AG04449 (cell line): ENCODE data around the gene CIC.

Experiments used
- CTCF ChIA-PET: fragments of 350-600 bp; formaldehyde crosslinking; extraction: SDS; loops from one replicate; lab custom pipeline; 2021; ENCODE audit warnings: antibody characterized with exemption; lab: Yijun Ruan, JAX
- POLR2A ChIA-PET: fragments of 400-600, 350-600 bp; formaldehyde crosslinking; extraction: SDS; loops from one replicate; lab custom pipeline; 2020; ENCODE audit warnings: antibody characterized with exemption, inconsistent platforms; lab: Yijun Ruan, JAX
- DNase-seq: peaks from one replicate; pipeline ENCODE4 v3.0.0-alpha.2; 2010; ENCODE audit warnings: low read depth, low spot score
- H3K4me3 ChIP-seq: 2 replicates; pipeline ENCODE4 v1.5.1; 2011; ENCODE audit warnings: low read depth, mild to moderate bottlenecking, control low read depth, low read length
- CTCF ChIP-seq: IDR thresholded peaks from one replicate; pipeline ENCODE4 v1.5.1; 2011; ENCODE audit warnings: mild to moderate bottlenecking, moderate library complexity, low read length, control low read depth, inconsistent platforms; ENCODE audit not compliant: insufficient read depth; ENCODE audit errors: missing control alignments

Gene CIC

GRCh38 chr19:42290523-42291434 is 21.7 kb downstream of the CIC start:
- TF ChIP-seq CTCF: peak; percentile 60
- ChIA-PET CTCF (interaction anchor here (3.0 to 14.2 kb wide), 2 partner anchors 11 to 45 kb away, joined by 11 to 258 read pairs; partner anchors contain the start of gene GSK3A), POLR2A (no interaction called here)
- no peak for DNase-seq
- no peak overlapping the region for H3K4me3 ChIP-seq

GRCh38 chr19:42291435-42291810 is 22.4 kb downstream of the CIC start:
- POLR2A ChIA-PET: no interaction called here
- CTCF ChIA-PET: interaction anchor here (0.9 to 14.2 kb wide), 5 partner anchors 9 to 45 kb away, joined by 3 to 258 read pairs (median 4); partner anchors contain the start of genes GSK3A, PAFAH1B3 and PRR19
- no peak for DNase-seq
- H3K4me3 ChIP-seq: no peak overlapping the region
- no peak for TF ChIP-seq CTCF

GRCh38 chr19:42292042-42292960 is 23.2 kb downstream of the CIC start:
- DNase-seq: no peak
- H3K4me3 ChIP-seq: no peak overlapping the region
- POLR2A ChIA-PET: no interaction called here
- CTCF ChIA-PET: interaction anchor here (0.9 to 14.2 kb wide), 5 partner anchors 9 to 46 kb away, joined by 3 to 258 read pairs (median 3); partner anchors contain the start of genes GSK3A, PAFAH1B3 and PRR19
- no peak for TF ChIP-seq CTCF

- no peak overlapping the region for H3K4me3 ChIP-seq
- ChIA-PET CTCF (interaction anchor here (0.7 to 14.2 kb wide), 5 partner anchors 8 to 47 kb away, joined by 3 to 258 read pairs (median 4); partner anchors contain the start of genes GSK3A and PRR19), POLR2A (no interaction called here)
- TF ChIP-seq CTCF: no peak
- DNase-seq: no peak
Measured at GRCh38 chr19:42292963-42293362, 23.9 kb downstream of the CIC start.

GRCh38 chr19:42293540-42293939 is 24.5 kb downstream of the CIC start:
- no peak for DNase-seq
- ChIA-PET POLR2A (no interaction called here), CTCF (interaction anchor here (0.7 to 14.2 kb wide), 4 partner anchors 8 to 47 kb away, joined by 3 to 258 read pairs (median 6); partner anchors contain the start of genes GSK3A and PRR19)
- TF ChIP-seq CTCF: peak; percentile 28
- H3K4me3 ChIP-seq: no peak overlapping the region
